Breast epithelium (tissue), 3 donors: ENCODE measurements around the gene CDCP1.

Experiments
- POLR2A ChIP-seq: fragments of 450-650 bp; IDR thresholded peaks from one replicate; pipeline ENCODE4 v1.6.1; 2016; ENCODE audit warnings: antibody characterized with exemption, mild to moderate bottlenecking, moderate library complexity
- POLR2AphosphoS5 ChIP-seq, 3 donors: sonication (generic); formaldehyde crosslinking; IDR thresholded peaks; one replicate each; pipeline ENCODE4 v1.6.1; 2017; ENCODE audit warnings: antibody characterized with exemption in 3 of 3
- TF ChIP-seq, protein P1 (sequence below), 3 donors: fragments of 450-650 bp; IDR thresholded peaks; one replicate each; pipeline ENCODE4 v1.5.1; 2016 to 2017; ENCODE audit warnings: antibody characterized with exemption in 3 of 3, mild to moderate bottlenecking in 3 of 3, moderate library complexity in 3 of 3

GRCh38 chr3:45105855-45106671 lies 40.1 kb downstream of the CDCP1 start:
- TF ChIP-seq, protein P1, sequence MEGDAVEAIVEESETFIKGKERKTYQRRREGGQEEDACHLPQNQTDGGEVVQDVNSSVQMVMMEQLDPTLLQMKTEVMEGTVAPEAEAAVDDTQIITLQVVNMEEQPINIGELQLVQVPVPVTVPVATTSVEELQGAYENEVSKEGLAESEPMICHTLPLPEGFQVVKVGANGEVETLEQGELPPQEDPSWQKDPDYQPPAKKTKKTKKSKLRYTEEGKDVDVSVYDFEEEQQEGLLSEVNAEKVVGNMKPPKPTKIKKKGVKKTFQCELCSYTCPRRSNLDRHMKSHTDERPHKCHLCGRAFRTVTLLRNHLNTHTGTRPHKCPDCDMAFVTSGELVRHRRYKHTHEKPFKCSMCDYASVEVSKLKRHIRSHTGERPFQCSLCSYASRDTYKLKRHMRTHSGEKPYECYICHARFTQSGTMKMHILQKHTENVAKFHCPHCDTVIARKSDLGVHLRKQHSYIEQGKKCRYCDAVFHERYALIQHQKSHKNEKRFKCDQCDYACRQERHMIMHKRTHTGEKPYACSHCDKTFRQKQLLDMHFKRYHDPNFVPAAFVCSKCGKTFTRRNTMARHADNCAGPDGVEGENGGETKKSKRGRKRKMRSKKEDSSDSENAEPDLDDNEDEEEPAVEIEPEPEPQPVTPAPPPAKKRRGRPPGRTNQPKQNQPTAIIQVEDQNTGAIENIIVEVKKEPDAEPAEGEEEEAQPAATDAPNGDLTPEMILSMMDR (IDR thresholded peaks at IDR 0.05) = no peak
- TF ChIP-seq POLR2A (no peak), POLR2AphosphoS5 (IDR thresholded peaks at IDR 0.05) (no peak)
